Activated naive CD4-positive, alpha-beta T cell treated with anti-CD3 and anti-CD28 coated beads for 36 hours (primary cell): ENCODE measurements around the gene DHX40. TPM values are rescaled to one million over a fixed set of nuclear protein-coding genes. Genes with fewer than 3 reads are reported as not detected.
"Not testable (repeated sequence)": the region's sequence is repeated elsewhere in the genome, so short reads cannot be mapped to it uniquely, and the experiment has no call there.

ENCODE experiments used
- CTCF ChIA-PET: fragments of 350-600 bp; sonication (Branson Sonifier 250); formaldehyde crosslinking; loops from one replicate; lab custom pipeline; 2021; ENCODE audit warnings: antibody characterized with exemption; lab: Charles Lee
- DNase-seq: peaks from one replicate; pipeline ENCODE4 v3.0.0-alpha.2; 2020
- H3K27ac Mint-ChIP-seq: one replicate; pipeline ENCODE4 v1.8.0; 2021; ENCODE audit warnings: mild to moderate bottlenecking, mixed read lengths
- H3K27me3 Mint-ChIP-seq: one replicate; pipeline ENCODE4 v1.8.0; 2021; ENCODE audit warnings: low read depth, mixed read lengths
- H3K36me3 Mint-ChIP-seq: one replicate; pipeline ENCODE4 v1.8.0; 2021; ENCODE audit warnings: low read depth, mixed read lengths
- H3K4me1 Mint-ChIP-seq: one replicate; pipeline ENCODE4 v1.8.0; 2021; ENCODE audit warnings: low read depth, mixed read lengths
- H3K4me3 Mint-ChIP-seq: one replicate; pipeline ENCODE4 v1.8.0; 2021; ENCODE audit warnings: mild to moderate bottlenecking, moderate library complexity, mixed read lengths
- H3K9me3 Mint-ChIP-seq: one replicate; pipeline ENCODE4 v1.8.0; 2021; ENCODE audit warnings: mixed read lengths
- intact Hi-C: fragments of 100-400 bp; cut with micrococcal nuclease; formaldehyde crosslinking; loops from one replicate; pipeline ENCODE4 v1.15.1; 2023
- total RNA-seq, 2 experiments: library from RNA; stranded (reverse); gene quantifications; one replicate each; pipeline ENCODE4 v1.2.3, GENCODE V29; 2021

The DHX40 gene
- total RNA-seq, 2 experiments from 2014 or later: 14.2 to 15.3 TPM

- not testable (repeated sequence) for H3K9me3 Mint-ChIP-seq, H3K27ac Mint-ChIP-seq, DNase-seq, H3K4me3 Mint-ChIP-seq, H3K27me3 Mint-ChIP-seq
- CTCF ChIA-PET: interaction anchor here (1.0 kb wide), 1 partner anchor 9 kb away, joined by 3 read pairs; no protein-coding TSS in a partner anchor
- intact Hi-C loops: loop anchor here (5.0 kb wide), 2 partner anchors 937 to 1052 kb away; no protein-coding TSS in a partner anchor
- peaks cover 17% of the 10 kb centered on the region for H3K36me3 Mint-ChIP-seq
- peaks cover 37% of the 10 kb centered on the region for H3K4me1 Mint-ChIP-seq
Measured at GRCh38 chr17:59569151-59569550, 3.7 kb downstream of the DHX40 start.

GRCh38 chr17:59572301-59572924, 7.0 kb downstream of the DHX40 start:
- H3K9me3 Mint-ChIP-seq: no peaks in the 10 kb centered on the region
- CTCF ChIA-PET: no interaction called here
- H3K27me3 Mint-ChIP-seq: no peaks in the 10 kb centered on the region
- peak; percentile 46 for DNase-seq
- peak overlapping the region; percentile 87 for H3K27ac Mint-ChIP-seq
- peaks cover 10% of the 10 kb centered on the region for H3K36me3 Mint-ChIP-seq
- peaks cover 16% of the 10 kb centered on the region for H3K4me1 Mint-ChIP-seq
- intact Hi-C loops: no loop called here
- H3K4me3 Mint-ChIP-seq: peak overlapping the region; percentile 24

- DNase-seq, H3K36me3 Mint-ChIP-seq, H3K27ac Mint-ChIP-seq, H3K9me3 Mint-ChIP-seq, intact Hi-C loops, H3K27me3 Mint-ChIP-seq, H3K4me3 Mint-ChIP-seq, H3K4me1 Mint-ChIP-seq, CTCF ChIA-PET: not testable (repeated sequence)
Measured at GRCh38 chr17:59584168-59584567, 18.8 kb downstream of the DHX40 start.

- H3K36me3 Mint-ChIP-seq: peaks cover 8% of the 10 kb centered on the region
- H3K27ac Mint-ChIP-seq: no peak overlapping the region
- intact Hi-C loops: loop anchor here (2.0 kb wide), 1 partner anchor 19 kb away; the partner anchor contains the start of gene CLTC
- peaks cover 6% of the 10 kb centered on the region for H3K4me1 Mint-ChIP-seq
- no peak overlapping the region for H3K4me3 Mint-ChIP-seq
- CTCF ChIA-PET: no interaction called here
- no peaks in the 10 kb centered on the region for H3K27me3 Mint-ChIP-seq
- H3K9me3 Mint-ChIP-seq: no peaks in the 10 kb centered on the region
- DNase-seq: no peak
Measured at GRCh38 chr17:59600169-59600568, 34.8 kb downstream of the DHX40 start.

- Mint-ChIP-seq H3K36me3 (peaks cover 11% of the 10 kb centered on the region), H3K4me1 (peaks cover 6% of the 10 kb centered on the region), H3K9me3 (no peaks in the 10 kb centered on the region), H3K4me3 (no peak overlapping the region), H3K27ac (peak overlapping the region; percentile 28), H3K27me3 (no peaks in the 10 kb centered on the region)
- DNase-seq: peak; percentile 26
- CTCF ChIA-PET: interaction anchor here (0.6 kb wide), 1 partner anchor 139 kb away, joined by 5 read pairs; no protein-coding TSS in a partner anchor
- intact Hi-C loops: loop anchor here (2.0 kb wide), 1 partner anchor 18 kb away; the partner anchor contains the start of gene CLTC
Measured at GRCh38 chr17:59601130-59601529, 35.7 kb downstream of the DHX40 start.

GRCh38 chr17:59607061-59607460, 41.7 kb downstream of the DHX40 start:
- CTCF ChIA-PET: interaction anchor here (0.9 to 1.8 kb wide), 6 partner anchors 12 to 85 kb away, joined by 3 to 5 read pairs (median 4); partner anchors contain the start of gene DHX40
- H3K9me3 Mint-ChIP-seq: no peaks in the 10 kb centered on the region
- no peak for DNase-seq
- H3K4me1 Mint-ChIP-seq: no peaks in the 10 kb centered on the region
- no peaks in the 10 kb centered on the region for H3K27me3 Mint-ChIP-seq
- no peak overlapping the region for H3K4me3 Mint-ChIP-seq
- peaks cover 6% of the 10 kb centered on the region for H3K36me3 Mint-ChIP-seq
- H3K27ac Mint-ChIP-seq: no peak overlapping the region
- intact Hi-C loops: no loop called here

GRCh38 chr17:59607817-59608403, 42.5 kb downstream of the DHX40 start:
- DNase-seq: peak; percentile 63
- Mint-ChIP-seq H3K27me3 (no peaks in the 10 kb centered on the region), H3K9me3 (no peaks in the 10 kb centered on the region), H3K4me1 (no peaks in the 10 kb centered on the region), H3K36me3 (peaks cover 6% of the 10 kb centered on the region), H3K27ac (no peak overlapping the region), H3K4me3 (no peak overlapping the region)
- intact Hi-C loops: no loop called here
- CTCF ChIA-PET: interaction anchor here (0.6 to 1.8 kb wide), 5 partner anchors 11 to 86 kb away, joined by 3 to 5 read pairs (median 4); no protein-coding TSS in a partner anchor

- Mint-ChIP-seq H3K36me3 (peaks cover 3% of the 10 kb centered on the region), H3K4me1 (no peaks in the 10 kb centered on the region), H3K27ac (no peak overlapping the region), H3K9me3 (no peaks in the 10 kb centered on the region), H3K27me3 (no peaks in the 10 kb centered on the region), H3K4me3 (no peak overlapping the region)
- CTCF ChIA-PET: no interaction called here
- DNase-seq: no peak
- intact Hi-C loops: no loop called here
Measured at GRCh38 chr17:59611503-59611902, 46.1 kb downstream of the DHX40 start.

GRCh38 chr17:59616253-59616920, 51.0 kb downstream of the DHX40 start:
- Mint-ChIP-seq H3K9me3 (no peaks in the 10 kb centered on the region), H3K27me3 (no peaks in the 10 kb centered on the region), H3K27ac (no peak overlapping the region), H3K36me3 (peaks cover 12% of the 10 kb centered on the region), H3K4me1 (peaks cover 24% of the 10 kb centered on the region), H3K4me3 (no peak overlapping the region)
- DNase-seq: no peak
- intact Hi-C loops: loop anchor here (5.0 kb wide), 4 partner anchors 94 to 1099 kb away; partner anchors contain the start of gene HEATR6
- CTCF ChIA-PET: interaction anchor here (0.6 kb wide), 1 partner anchor 745 kb away, joined by 4 read pairs; no protein-coding TSS in a partner anchor

GRCh38 chr17:59617156-59617732, 51.8 kb downstream of the DHX40 start:
- Mint-ChIP-seq H3K4me1 (peaks cover 30% of the 10 kb centered on the region), H3K4me3 (no peak overlapping the region), H3K9me3 (no peaks in the 10 kb centered on the region), H3K36me3 (peaks cover 12% of the 10 kb centered on the region), H3K27ac (no peak overlapping the region), H3K27me3 (no peaks in the 10 kb centered on the region)
- no peak for DNase-seq
- intact Hi-C loops: loop anchor here (5.0 kb wide), 4 partner anchors 95 to 1100 kb away; partner anchors contain the start of gene HEATR6
- CTCF ChIA-PET: interaction anchor here (0.6 kb wide), 2 partner anchors 745 to 1010 kb away, joined by 3 to 4 read pairs; no protein-coding TSS in a partner anchor

- peak overlapping the region; percentile 96 for H3K27ac Mint-ChIP-seq
- intact Hi-C loops: loop anchor here (1.0 to 5.0 kb wide), 13 partner anchors 18 to 1102 kb away; partner anchors contain the start of genes DHX40, HEATR6, PRR11 and PTRH2
- no peaks in the 10 kb centered on the region for H3K27me3 Mint-ChIP-seq
- H3K36me3 Mint-ChIP-seq: peaks cover 14% of the 10 kb centered on the region
- H3K4me1 Mint-ChIP-seq: peaks cover 44% of the 10 kb centered on the region
- no peaks in the 10 kb centered on the region for H3K9me3 Mint-ChIP-seq
- CTCF ChIA-PET: interaction anchor here (1.2 to 1.5 kb wide), 3 partner anchors 12 to 308 kb away, joined by 3 to 4 read pairs (median 4); no protein-coding TSS in a partner anchor
- peak overlapping the region; percentile 93 for H3K4me3 Mint-ChIP-seq
- no peak for DNase-seq
Measured at GRCh38 chr17:59619035-59619297, 53.6 kb downstream of the DHX40 start.
